Astrocyte (in vitro differentiated cells and primary cell): Measurements from ENCODE around the gene CENPS. TPM values are rescaled to one million over a fixed set of nuclear protein-coding genes. Genes with fewer than 3 reads are reported as not detected.

Experiments used
- DNase-seq: peaks from one replicate; pipeline ENCODE4 v3.0.0-alpha.2; 2010; ENCODE audit warnings: low read depth
- FAIRE-seq: peaks from 2 replicates; lab custom pipeline; 2011; peaks lifted over from hg19 to GRCh38; lab: Jason Lieb, UNC
- H2AFZ ChIP-seq: 2 replicates; pipeline ENCODE4 v1.6.0; 2012; ENCODE audit warnings: low read depth, low read length, inconsistent platforms
- H3K27ac ChIP-seq: 2 replicates; pipeline ENCODE4 v1.5.1; 2011; ENCODE audit warnings: low read depth, low read length, inconsistent platforms
- H3K27me3 ChIP-seq: 2 replicates; pipeline ENCODE4 v1.6.0; 2011; ENCODE audit warnings: low read length, inconsistent platforms; ENCODE audit not compliant: insufficient read depth
- H3K36me3 ChIP-seq: 2 replicates; pipeline ENCODE4 v1.5.1; 2011; ENCODE audit warnings: low read length, inconsistent platforms; ENCODE audit not compliant: insufficient read depth
- H3K4me1 ChIP-seq: 2 replicates; pipeline ENCODE4 v1.5.1; 2011; ENCODE audit warnings: low read length, inconsistent platforms; ENCODE audit not compliant: insufficient read depth
- H3K4me2 ChIP-seq: 2 replicates; pipeline ENCODE4 v1.6.0; 2012; ENCODE audit warnings: low read length, inconsistent platforms
- H3K4me3 ChIP-seq: 2 replicates; pipeline ENCODE4 v1.5.1; 2011; ENCODE audit warnings: low read depth, mild to moderate bottlenecking, low read length, inconsistent platforms; ENCODE audit not compliant: insufficient read depth
- H3K79me2 ChIP-seq: 2 replicates; pipeline ENCODE4 v1.6.0; 2012; ENCODE audit warnings: mild to moderate bottlenecking, low read length, inconsistent platforms; ENCODE audit not compliant: insufficient read depth
- H3K9ac ChIP-seq: 2 replicates; pipeline ENCODE4 v1.6.0; 2012; ENCODE audit warnings: mild to moderate bottlenecking, low read length, inconsistent platforms
- H3K9me3 ChIP-seq: 2 replicates; pipeline ENCODE4 v1.5.1; 2012; ENCODE audit warnings: low read depth, mild to moderate bottlenecking, low read length, inconsistent platforms; ENCODE audit not compliant: insufficient read depth
- H4K20me1 ChIP-seq: 2 replicates; pipeline ENCODE4 v1.6.0; 2012; ENCODE audit warnings: low read length, inconsistent platforms; ENCODE audit not compliant: insufficient read depth
- H3K27ac Mint-ChIP-seq: one replicate; pipeline ENCODE4 v1.8.0; 2021; ENCODE audit warnings: mild to moderate bottlenecking, mixed read lengths; ENCODE audit not compliant: unreplicated experiment
- H3K27me3 Mint-ChIP-seq: one replicate; pipeline ENCODE4 v1.8.0; 2021; ENCODE audit warnings: low read depth, mixed read lengths; ENCODE audit not compliant: unreplicated experiment
- H3K36me3 Mint-ChIP-seq: one replicate; pipeline ENCODE4 v1.8.0; 2021; ENCODE audit warnings: low read depth, mixed read lengths; ENCODE audit not compliant: unreplicated experiment
- H3K4me1 Mint-ChIP-seq: one replicate; pipeline ENCODE4 v1.8.0; 2021; ENCODE audit warnings: low read depth, mixed read lengths; ENCODE audit not compliant: unreplicated experiment
- H3K4me3 Mint-ChIP-seq: one replicate; pipeline ENCODE4 v1.8.0; 2021; ENCODE audit warnings: mild to moderate bottlenecking, moderate library complexity, mixed read lengths; ENCODE audit not compliant: unreplicated experiment
- H3K9me3 Mint-ChIP-seq: one replicate; pipeline ENCODE4 v1.8.0; 2021; ENCODE audit warnings: mild to moderate bottlenecking, mixed read lengths; ENCODE audit not compliant: unreplicated experiment
- CTCF ChIP-seq: IDR thresholded peaks from 2 replicates; pipeline ENCODE4 v1.5.1; 2011; ENCODE audit warnings: low read depth, mild to moderate bottlenecking, inconsistent platforms, low read length, moderate library complexity; ENCODE audit not compliant: insufficient read depth
- EZH2 ChIP-seq: IDR thresholded peaks from 2 replicates; pipeline ENCODE4 v1.6.1; 2012; ENCODE audit warnings: mild to moderate bottlenecking, low read length, inconsistent platforms; ENCODE audit not compliant: insufficient read depth
- total RNA-seq: library from RNA; stranded (reverse); gene quantifications from 2 replicates; pipeline ENCODE4 v1.2.1, GENCODE V29; 2021

Gene CENPS
- total RNA-seq, 1 donor from 2014 or later, result 9.0 TPM

- Histone ChIP-seq H3K9ac (peak overlapping the region; percentile 55), H3K4me1 (peaks cover 14% of the 10 kb centered on the region), H3K4me3 (no peak overlapping the region), H3K9me3 (no peaks in the 10 kb centered on the region), H4K20me1 (no peaks in the 10 kb centered on the region), H3K36me3 (no peaks in the 10 kb centered on the region), H3K79me2 (no peaks in the 10 kb centered on the region), H3K27me3 (no peaks in the 10 kb centered on the region), H3K27ac (peak overlapping the region; percentile 67), H3K4me2 (peak overlapping the region; percentile 70), H2AFZ (no peak overlapping the region)
- Mint-ChIP-seq H3K4me3 (no peak overlapping the region), H3K27me3 (no peaks in the 10 kb centered on the region), H3K27ac (peak overlapping the region; percentile 41), H3K36me3 (peaks cover 5% of the 10 kb centered on the region), H3K4me1 (peaks cover 10% of the 10 kb centered on the region), H3K9me3 (peaks cover 2% of the 10 kb centered on the region)
- TF ChIP-seq EZH2 (no peak), CTCF (no peak)
- peak; percentile 89 for FAIRE-seq
- DNase-seq, result peak; percentile 63
Observed at GRCh38 chr1:10387677-10388386, 42.4 kb upstream of the CENPS start.

- Histone ChIP-seq H3K36me3 (no peaks in the 10 kb centered on the region), H3K4me2 (peak overlapping the region; percentile 70), H3K4me3 (no peak overlapping the region), H3K27me3 (no peaks in the 10 kb centered on the region), H3K9ac (no peak overlapping the region), H4K20me1 (no peaks in the 10 kb centered on the region), H2AFZ (no peak overlapping the region), H3K27ac (peak overlapping the region; percentile 67), H3K79me2 (no peaks in the 10 kb centered on the region), H3K4me1 (peaks cover 14% of the 10 kb centered on the region), H3K9me3 (no peaks in the 10 kb centered on the region)
- TF ChIP-seq CTCF, result no peak
- no peak for TF ChIP-seq EZH2
- Mint-ChIP-seq H3K36me3 (peaks cover 4% of the 10 kb centered on the region), H3K4me1 (peaks cover 10% of the 10 kb centered on the region), H3K9me3 (peaks cover 2% of the 10 kb centered on the region), H3K27me3 (no peaks in the 10 kb centered on the region), H3K4me3 (no peak overlapping the region), H3K27ac (no peak overlapping the region)
- DNase-seq, result no peak
- no peak for FAIRE-seq
Observed at GRCh38 chr1:10388387-10388715, 41.9 kb upstream of the CENPS start.

GRCh38 chr1:10389271-10389973, 40.8 kb upstream of the CENPS start:
- Histone ChIP-seq H3K79me2 (no peaks in the 10 kb centered on the region), H3K9me3 (no peaks in the 10 kb centered on the region), H3K4me1 (peaks cover 14% of the 10 kb centered on the region), H4K20me1 (no peaks in the 10 kb centered on the region), H3K4me2 (no peak overlapping the region), H3K4me3 (no peak overlapping the region), H2AFZ (no peak overlapping the region), H3K27ac (no peak overlapping the region), H3K27me3 (no peaks in the 10 kb centered on the region), H3K36me3 (no peaks in the 10 kb centered on the region), H3K9ac (no peak overlapping the region)
- H3K27me3 Mint-ChIP-seq, result no peaks in the 10 kb centered on the region
- DNase-seq, result no peak
- FAIRE-seq, result no peak
- H3K4me1 Mint-ChIP-seq, result peaks cover 10% of the 10 kb centered on the region
- TF ChIP-seq CTCF (no peak), EZH2 (no peak)
- H3K9me3 Mint-ChIP-seq, result peaks cover 2% of the 10 kb centered on the region
- H3K36me3 Mint-ChIP-seq, result peaks cover 2% of the 10 kb centered on the region
- no peak overlapping the region for H3K4me3 Mint-ChIP-seq
- H3K27ac Mint-ChIP-seq, result no peak overlapping the region
